Loucy (cell line): ENCODE measurements around the gene GXYLT2.

Experiments used
- CTCF ChIP-seq: fragments of 200-600 bp; sonication (generic); conservative IDR thresholded peaks from 2 replicates; pipeline ENCODE4 v1.5.1; 2014; ENCODE audit warnings: mild to moderate bottlenecking, antibody characterized with exemption, low read length
- EZH2phosphoT487 ChIP-seq: fragments of 200-600 bp; IDR thresholded peaks from 2 replicates; pipeline ENCODE4 v1.6.1; 2018; ENCODE audit warnings: antibody characterized with exemption, mild to moderate bottlenecking, moderate library complexity, borderline replicate concordance

DNA sequence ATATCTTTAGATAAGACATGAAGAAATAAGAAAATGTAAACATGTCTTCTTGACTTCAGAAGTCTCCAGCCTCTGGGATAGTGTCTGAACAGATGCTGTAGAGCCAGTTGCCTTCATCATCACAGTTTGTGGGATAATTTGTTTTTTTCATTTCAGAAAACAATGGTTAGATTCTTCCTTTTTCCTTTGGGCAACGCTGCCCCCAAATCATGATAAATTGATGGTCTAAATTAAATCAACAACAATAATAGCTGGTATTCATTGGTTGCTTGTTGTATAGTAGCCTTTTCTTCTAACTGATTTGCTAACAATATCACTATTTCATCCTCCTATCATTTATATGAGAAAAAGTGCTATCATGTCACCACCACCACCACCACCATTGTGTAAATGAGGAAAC lies 27.0 kb upstream of the GXYLT2 start:
- TF ChIP-seq CTCF (no peak), EZH2phosphoT487 (no peak)
